COR-L47 (cell line): ENCODE results near the gene PSORS1C1.
"Not testable (repeated sequence)": the region's sequence is repeated elsewhere in the genome, so short reads cannot be mapped to it uniquely, and the experiment has no call there.

Source experiments
- DNase-seq: peaks from one replicate; lab custom pipeline; 2025; lab: John Stamatoyannopoulos, UW

The PSORS1C1 gene, protein sequence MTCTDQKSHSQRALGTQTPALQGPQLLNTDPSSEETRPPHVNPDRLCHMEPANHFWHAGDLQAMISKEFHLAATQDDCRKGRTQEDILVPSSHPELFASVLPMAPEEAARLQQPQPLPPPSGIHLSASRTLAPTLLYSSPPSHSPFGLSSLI

DNA sequence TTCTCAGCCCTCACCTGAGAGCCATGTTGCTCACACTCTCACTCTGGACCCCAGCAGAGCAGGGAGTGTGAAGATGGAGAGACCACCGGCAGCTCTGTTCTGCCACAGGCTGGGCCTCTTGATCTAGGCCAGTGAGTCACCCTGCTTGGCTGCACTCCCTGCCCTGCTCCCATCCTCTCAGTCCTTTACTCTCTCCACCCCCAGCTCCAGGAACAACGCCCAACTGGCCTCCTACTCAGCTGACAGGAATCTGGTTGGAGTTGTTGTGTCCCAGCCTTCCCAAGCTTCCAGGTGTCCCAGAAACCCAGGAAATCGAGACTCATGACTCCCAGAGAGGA, at the start of gene PSORS1C1:
Gene PSORS1C1, plus strand, starts transcription at position 260 of the 338 bp plus-strand sequence. CDS start 14,833 bp downstream, outside the sequence.
- DNase-seq: no peak

DNA sequence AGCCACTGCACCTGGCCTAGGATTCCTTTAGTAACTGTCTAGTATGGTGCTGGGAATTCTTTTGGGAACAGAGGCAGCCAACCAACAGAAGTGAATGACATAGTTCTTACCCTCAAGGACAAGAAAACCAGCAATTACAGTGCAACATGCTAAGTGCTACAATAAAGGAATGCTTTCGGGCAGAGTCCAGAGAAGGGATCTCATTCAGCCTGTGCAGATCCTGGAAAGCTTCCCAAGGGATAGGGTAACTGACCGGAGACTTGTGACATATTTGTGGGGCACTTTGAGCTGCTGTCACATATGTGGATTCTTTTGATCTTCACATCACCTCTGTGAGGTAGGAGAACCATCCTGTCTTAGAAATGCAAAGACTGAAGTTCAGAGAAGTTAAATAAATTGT, 49.0 kb upstream of the PSORS1C1 start:
- DNase-seq: no peak

DNA sequence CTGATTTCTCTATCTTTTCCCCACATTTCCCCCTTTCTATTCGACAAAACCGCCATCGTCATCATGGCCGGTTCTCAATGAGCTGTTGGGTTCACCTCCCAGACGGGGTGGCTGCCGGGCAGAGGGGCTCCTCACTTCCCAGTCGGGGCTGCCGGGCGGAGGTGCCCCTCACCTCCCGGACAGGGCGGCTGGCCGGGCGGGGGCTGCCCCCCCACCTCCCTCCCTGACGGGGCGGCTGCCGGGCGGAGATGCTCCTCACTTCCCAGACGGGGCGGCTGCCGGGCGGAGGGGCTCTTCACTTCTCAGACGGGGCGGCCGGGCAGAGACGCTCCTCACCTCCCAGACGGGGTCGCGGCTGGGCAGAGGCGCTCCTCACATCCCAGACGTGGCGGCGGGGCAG, 47.6 kb upstream of the PSORS1C1 start:
- not testable (repeated sequence) for DNase-seq

DNA sequence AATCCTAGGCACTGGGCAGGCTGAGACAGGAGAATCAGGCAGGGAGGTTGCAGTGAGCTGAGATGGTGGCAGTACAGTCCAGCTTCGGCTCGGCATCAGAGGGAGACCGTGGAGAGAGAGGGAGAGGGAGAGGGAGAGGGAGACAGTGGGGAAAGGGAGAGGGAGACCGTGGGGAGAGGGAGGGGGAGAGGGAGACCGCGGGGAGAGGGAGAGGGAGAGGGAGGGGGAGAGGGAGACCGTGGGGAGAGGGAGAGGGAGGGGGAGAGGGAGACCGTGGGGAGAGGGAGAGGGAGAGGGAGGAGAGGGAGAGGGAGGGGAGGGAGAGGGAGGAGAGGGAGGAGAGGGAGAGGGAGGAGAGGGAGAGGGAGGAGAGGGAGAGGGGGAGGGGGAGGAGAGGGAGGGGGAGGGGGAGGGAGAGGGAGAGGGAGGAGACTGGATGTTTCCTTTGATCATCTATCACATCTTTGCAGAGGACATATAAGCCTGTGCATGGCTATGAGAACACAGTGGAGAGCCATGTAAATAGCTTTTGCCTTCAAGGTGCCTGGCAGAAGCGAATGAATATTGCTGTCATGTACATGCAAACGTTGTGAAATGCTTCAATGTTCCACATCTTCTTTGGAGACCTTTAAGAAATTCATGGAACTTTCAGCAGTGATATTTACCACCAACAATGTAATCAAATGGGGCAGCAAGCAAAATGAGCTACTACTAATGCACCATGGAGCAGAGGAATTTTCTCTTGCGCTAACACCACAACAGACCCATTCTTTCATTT, 46.5 kb upstream of the PSORS1C1 start:
- DNase-seq: not testable (repeated sequence)

DNA sequence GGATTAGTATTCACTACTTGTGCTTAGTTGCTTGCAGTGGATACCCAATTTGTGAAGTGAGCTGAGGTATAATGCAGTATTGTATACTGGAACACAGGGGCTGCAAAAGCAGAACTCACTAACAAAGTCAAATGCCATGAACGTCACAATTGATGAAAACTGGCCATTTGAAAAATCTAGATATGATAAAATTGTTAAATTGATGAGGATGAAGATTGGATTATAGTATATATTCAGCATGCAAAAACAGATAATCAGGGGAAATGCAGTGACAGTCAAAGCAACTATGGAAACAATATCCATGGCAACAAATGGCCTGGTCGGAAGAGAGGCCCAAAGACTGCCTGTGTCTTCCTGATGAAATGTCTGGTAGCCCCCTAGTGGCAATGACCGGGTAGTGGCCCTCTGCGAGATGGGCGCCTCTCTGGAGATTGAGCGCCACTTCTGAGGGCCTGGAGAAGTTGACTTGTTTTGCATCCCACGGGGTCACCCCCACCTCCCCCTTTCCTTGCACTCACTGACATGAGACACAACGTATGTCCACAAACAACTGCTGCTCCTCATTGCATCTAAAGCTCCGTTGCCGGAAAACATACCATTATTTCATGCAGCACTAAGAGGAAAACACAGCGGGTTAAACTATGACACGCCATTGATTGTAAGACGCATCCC, 45.8 kb upstream of the PSORS1C1 start:
- peak; percentile 79 for DNase-seq

DNA sequence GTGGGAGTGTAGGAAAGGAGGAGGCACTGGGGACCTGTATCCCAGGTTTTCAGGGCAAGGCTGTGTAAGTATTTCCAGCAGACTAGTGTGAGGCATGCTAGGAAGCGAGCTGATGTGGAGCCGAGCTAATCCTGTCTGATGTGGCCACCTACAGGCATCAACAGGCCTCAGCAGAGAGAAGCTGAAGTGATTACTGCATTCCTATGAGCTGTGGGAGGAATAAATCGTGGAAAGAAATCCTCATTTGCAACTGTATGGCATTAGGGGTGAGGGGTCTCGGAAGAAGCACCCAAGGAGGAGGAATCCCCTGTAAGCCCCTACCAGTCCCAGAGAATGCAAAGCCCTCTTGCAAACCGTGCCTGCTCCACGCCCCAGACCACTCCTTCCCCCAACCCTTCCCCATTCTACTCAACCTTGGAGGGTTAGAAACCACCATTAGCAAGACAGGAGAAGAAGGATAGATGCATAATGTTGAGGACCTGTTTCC, 43.8 kb upstream of the PSORS1C1 start:
- DNase-seq: peak; percentile 38

DNA sequence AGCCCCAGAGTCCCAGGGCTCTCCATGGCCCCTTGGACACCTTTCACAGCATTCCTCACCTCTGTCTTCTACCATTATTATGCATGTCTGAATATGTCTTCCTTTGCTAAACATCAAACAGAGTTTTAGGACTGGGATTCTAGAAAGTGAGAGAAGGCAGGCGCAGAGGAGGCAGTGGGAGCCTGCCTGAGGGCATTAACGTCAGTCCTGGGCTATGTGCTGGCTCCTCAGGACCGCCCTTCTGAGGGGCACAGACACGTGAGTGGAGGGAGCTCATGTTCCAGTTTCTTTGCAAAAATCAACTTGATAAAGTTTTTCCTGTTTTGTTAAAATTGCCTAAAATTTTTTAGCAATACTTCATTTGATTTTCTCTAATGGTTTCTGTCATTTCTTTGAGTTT, 40.2 kb upstream of the PSORS1C1 start:
- no peak for DNase-seq

DNA sequence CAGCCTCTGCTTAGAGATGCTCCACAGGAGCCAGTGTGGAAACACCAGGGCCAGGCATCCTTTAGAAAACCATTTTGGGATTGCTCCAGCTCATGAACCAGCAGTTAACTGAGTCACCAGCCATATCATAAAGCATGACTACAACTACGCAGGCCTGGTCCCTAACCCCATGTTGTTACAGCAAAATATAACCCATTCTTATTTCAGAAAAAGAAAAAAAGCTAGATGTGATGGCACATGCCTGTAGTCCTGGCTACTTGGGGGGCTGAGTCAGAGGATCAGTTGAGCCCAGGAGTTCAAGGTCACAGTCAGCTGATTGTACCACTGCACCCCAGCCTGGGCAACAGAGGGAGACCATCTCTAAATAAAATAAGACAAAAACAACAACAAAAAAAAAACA, 39.1 kb upstream of the PSORS1C1 start:
- no peak for DNase-seq

DNA sequence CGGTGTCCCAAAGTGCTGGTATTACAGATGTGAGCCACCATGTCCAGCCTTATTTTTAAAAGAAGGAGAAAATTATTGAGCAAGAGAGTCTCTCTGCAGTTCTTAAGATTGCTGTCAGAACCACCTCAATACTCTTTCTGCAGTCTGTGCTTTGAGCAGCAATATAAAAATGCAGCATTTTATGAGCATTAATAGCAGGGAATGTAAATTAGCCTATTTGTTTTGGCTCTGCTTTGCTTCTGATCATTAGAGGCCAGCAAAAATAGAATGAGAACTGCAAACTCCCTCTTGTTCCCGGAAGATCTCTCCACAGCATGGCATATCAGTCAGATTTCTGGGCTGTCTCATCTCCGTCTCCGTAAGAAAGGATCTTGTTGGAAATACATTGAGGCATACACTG, 38.0 kb upstream of the PSORS1C1 start:
- no peak for DNase-seq

DNA sequence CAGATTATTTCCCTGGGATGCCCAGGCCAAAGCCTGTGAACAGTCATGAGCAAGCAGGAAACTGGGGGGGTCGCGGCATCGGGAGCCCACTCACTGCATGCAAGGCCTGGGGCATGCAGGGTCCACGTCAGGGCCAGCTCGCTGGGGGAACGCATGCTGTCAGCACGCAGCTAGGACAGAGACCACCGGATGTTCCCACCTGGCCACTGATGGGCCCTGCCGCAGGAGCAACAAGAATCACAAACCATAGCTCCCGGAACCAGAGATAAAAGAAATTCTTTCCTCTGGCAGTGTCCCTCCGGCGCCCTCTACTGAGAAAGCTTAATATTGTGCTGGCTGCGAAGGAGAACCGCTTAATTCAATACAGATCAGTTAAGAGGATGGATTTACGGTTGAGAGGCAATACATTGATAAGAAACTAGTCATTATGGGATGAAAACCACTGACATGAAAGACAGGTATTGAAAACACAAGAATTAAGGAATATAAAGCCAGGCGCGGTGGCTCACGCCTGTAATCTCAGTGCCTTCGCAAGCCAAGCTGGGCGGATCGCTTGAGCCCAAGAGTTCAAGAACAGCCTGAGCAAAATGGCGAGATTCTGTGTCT, 34.8 kb upstream of the PSORS1C1 start:
- peak; percentile 52 for DNase-seq

DNA sequence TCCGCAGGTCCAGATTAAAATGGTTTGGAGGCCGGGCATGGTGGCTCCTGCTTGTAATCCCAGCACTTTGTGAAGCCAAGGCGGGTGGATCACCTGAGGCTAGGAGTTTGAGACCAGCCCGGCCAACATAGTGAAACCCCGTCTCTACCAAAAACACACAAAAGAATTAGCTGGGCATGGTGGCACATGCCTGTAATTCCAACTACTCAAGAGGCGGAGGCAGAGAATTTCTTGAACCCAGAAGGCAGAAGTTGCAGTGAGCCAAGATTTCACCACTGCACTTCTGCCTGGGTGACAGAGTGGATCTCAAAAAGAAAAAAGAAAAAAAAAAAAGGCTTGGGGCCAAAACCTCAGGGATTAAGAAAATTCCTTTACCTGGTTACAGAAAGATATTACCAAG, 32.7 kb upstream of the PSORS1C1 start:
- no peak for DNase-seq

DNA sequence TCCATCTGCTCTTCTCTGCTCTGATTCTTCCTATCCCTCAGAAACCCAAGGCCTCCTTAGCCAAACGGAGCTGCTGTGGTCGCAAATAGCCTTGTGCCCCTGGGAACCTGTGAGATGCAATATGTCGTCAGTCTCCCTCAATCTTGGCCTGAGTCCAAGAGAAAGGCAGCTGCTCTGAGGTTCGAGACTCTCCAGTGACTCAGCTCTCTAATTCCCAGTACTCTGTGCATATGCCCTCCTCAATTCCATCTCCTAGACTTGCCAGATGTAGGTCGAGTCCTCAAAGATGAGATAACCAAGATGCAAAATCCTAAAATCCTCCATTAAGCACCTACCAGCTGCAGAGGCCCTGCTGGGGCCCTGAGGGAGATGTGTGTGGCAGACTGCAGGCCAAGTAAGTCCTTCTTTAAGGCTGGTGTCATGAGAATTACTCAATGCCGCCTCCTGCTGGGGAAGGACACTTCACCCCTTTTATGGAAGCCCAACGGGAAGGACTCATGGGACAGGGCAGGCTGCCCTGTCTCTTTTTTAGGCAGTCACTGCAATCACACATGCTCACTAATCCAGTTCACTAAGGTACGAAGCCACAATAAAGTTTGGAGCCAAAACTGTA, 30.8 kb upstream of the PSORS1C1 start:
- no peak for DNase-seq

DNA sequence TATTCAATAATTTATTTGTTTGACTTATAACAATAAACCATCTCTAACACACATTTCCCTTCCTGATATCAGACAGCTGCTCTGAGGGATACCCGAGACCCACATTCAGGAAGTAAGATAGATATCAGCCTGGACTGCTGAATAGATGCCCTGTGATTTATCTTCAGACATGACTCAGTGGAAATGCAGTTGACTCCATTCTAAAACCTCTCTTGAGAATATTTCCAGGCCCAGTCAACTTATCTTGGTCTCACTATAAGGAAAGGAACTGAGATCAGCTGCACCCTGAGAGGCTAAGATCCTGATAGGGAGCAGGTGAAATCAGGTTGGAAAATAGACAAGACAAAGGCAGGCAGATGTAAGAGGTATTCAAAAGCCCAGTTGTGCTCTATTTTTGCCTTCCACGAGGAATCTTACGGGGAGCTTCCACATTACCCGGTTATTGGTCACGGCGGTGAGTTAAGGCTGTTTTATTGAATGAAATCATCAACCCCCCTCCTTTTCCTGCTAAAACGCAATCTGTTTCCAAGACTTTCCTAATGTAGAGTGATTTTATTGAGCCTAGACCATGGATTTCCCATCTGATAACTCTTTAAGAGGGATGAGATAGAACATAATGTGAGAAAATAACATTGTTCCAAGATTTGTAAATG, 27.7 kb upstream of the PSORS1C1 start:
- DNase-seq: no peak

DNA sequence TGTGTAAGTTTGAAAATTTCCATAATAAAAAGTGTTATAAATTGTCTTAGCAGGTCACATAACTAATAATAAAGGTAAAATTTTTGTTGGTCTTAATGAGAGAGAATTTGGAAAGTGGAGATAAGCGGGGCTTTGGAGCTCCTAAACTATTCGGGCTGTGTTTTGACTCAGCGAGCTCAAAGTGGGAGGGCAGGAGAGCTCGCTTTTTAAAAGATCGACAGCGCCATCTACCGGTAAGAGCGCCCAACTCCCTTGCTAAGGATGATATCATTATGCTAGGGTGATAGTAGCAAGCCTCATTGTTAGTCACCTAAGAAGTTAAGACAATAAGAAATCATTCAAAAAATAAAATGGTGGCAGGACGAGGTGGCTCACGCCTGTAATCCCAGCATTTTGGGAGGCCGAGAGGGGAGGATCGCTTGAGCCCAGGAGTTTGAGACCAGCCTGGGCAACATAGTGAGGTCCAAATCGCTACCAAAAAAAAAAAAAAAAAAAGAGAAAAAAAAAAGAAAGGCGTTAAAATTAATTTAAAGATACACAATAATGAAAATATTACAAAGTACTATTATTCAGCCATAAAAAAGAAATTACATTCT, 27.0 kb upstream of the PSORS1C1 start:
- DNase-seq: peak; percentile 78

DNA sequence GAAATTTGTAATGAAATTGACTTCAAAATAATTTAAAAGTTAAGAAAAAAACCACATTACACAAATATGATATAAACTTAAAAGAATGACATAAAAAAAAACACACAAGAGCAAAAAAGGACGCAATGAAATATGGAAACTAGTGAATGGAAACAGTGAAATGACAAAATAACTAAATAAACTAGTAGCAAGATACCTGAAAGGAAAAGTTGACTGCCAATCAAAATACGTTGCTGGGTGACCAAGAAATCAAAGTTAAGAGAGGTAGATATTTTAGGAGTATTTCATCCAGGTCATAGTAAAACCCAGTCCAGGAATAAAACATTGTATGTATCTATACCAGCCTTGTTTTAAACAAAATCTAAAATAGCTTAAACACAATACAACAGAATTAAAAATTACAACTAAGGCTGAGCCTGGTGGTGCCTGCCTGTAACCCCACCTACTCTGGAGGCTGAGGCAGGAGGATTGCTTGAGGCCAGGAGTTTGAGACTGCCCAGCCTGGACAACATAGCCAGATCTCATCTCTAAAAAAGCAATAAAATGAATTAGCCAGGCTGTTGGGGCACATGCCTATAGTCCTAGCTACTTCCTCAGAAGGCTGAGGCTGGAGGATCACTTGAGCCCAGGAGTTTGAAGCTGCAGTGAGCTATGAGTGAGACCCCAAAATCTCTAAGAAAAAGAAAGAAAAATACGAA, 24.2 kb upstream of the PSORS1C1 start:
- DNase-seq: no peak

DNA sequence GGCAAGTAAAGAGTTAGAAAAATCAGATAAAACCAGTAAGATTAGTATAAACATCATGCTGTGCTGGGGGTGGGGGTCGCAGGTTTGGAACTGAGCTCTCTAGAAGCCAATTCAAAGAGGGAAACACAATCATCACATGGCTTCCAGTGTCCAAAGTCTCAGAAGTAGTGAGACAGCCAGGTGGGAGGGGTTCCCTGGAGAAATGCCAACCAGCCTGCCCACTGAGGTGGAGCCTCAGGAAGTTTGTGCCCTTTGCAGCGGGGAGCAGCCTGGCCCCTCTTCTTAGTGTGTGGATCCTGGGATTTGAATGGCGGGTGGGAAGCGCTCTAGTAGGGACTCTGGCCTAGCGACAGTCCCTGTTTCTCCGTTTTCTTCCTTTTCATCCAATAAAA, 23.6 kb upstream of the PSORS1C1 start:
- no peak for DNase-seq

DNA sequence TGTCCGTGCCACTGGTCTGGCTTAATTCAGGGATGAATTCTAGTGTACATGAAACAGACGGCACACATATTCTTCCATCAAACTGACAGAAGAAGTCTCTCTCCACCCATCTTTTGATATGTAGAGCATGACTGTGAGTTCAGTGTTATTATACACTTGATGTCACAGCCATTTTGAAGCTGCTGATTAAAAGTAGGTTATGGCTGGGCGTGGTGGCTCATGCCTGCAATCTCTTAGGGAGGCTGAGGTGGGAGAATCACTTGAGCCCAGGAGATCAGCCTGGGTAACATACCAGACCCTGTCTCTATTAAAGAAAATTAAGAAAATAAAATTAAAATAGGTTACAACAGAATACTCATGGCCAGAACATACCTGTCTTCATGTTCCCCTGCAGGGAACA, 22.9 kb upstream of the PSORS1C1 start:
- DNase-seq: no peak

DNA sequence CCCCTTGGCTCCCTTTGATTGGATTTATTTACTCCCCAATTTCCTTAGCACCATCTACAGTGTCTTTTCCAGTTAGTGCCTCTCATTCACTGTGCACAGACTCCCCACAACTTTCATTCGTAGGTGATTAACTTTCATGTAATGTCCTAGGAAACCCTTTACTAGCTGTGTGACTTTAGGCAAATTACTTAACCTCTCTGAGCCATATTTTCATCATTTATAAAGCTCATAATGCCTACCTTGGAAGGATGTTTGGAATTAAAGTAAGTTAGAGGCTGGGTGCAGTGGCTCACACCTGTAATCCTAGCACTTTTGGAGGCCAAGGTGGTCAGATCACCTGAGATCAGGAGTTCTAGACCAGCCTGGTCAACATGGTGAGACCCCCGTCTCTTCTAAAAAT, 22.4 kb upstream of the PSORS1C1 start:
- DNase-seq: no peak

DNA sequence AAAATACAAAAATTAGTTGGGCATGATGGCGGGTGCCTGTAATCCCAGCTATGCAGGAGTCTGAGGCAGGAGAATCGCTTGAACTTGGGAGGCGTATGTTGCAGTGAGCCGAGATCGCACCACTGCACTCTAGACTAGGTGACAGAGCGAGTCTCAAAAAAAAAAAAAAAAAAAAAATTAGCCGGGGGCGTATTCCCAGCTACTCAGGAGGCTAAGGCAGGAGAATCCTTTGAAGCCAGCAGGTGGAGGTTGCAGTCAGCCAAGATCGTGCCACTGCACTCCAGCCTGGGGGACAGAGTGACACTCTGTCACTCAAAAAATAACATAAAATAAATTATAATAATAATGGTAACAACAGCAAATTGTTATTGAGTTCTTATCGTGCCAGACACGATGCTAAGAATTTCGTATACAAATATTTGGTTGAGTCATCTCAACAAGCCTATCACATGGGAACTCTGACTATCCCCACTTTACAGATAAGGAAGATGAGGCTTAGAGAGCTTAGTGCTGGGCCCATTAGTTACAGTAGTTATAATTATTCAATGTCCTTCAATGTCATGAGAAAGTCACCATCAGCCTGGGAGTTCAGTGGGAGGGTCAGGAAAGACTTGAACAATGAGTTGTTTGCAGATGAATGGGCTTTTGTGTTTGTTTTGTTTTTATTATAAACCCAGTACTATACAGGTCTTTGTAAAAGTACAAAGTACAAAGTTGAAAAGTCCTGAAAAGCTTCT, 21.7 kb upstream of the PSORS1C1 start:
- DNase-seq: no peak

DNA sequence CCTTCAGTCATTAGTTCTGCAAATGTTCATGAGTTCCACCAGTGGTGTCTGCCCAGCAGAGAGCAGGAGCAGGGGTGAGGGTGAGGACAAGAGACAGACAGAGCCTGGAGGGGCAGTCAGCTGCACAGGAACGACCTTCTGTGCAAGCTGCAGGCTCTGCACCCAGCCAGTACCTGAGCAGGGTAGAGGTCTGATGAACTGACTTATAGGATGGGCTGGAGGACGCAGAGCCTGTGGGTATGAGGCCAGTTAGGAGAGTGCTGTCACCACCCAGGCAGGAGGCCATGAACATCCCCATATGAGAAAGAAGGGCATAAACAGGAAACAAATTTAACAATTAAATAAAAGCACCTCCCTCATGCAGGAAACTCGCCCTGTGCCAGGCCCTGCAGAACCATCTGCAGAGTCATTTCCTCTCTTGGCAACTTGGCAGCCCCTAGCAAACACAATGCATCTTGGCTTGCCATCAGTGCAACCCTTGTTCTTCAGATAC, 20.2 kb upstream of the PSORS1C1 start:
- DNase-seq: peak; percentile 64
